Right lobe of liver (tissue), 6 donors: ENCODE results near the gene PTPRN2. TPM values are rescaled to one million over a fixed set of nuclear protein-coding genes. Genes with fewer than 3 reads are reported as not detected.

Source experiments
- ATAC-seq, 4 donors: fragments of 200-7000 bp; cut with Tn5 transposase; one replicate each; pipeline ENCODE4 v1.9.1; 2020; ENCODE audit warnings: mild to moderate bottlenecking in 4 of 4, moderate library complexity in 4 of 4
- DNase-seq, 3 donors: peaks; one replicate each; pipeline ENCODE4 v3.0.0-alpha.2; 2020
- H3K27ac ChIP-seq, 3 donors: fragments of 200-600 bp; one replicate each; pipeline ENCODE4 v1.8.0; 2022
- H3K27me3 ChIP-seq, 2 donors: fragments of 200-600 bp; one replicate each; pipeline ENCODE4 v1.8.0; 2022
- H3K36me3 ChIP-seq, 4 donors: fragments of 200-600 bp; sonication (generic) in 1 of 4; one replicate each; pipeline versions ENCODE4 v1.5.1 to v1.8.0; 2017 to 2022; ENCODE audit warnings: control low read depth in 1 of 4
- H3K4me1 ChIP-seq, 4 donors: fragments of 200-600 bp; sonication (generic) in 1 of 4; one replicate each; pipeline versions ENCODE4 v1.5.1 to v1.8.0; 2017 to 2022; ENCODE audit warnings: control low read depth in 1 of 4
- H3K4me3 ChIP-seq, 3 donors: fragments of 200-600 bp; one replicate each; pipeline ENCODE4 v1.8.0; 2022
- H3K9me3 ChIP-seq, 4 donors: fragments of 200-600 bp; sonication (generic) in 1 of 4; one replicate each; pipeline versions ENCODE4 v1.5.1 to v1.8.0; 2017 to 2022; ENCODE audit warnings: control low read depth in 1 of 4
- CTCF ChIP-seq, 4 donors: fragments of 200-600 bp in 3 of 4; fragments of 450-650 bp in 1 of 4; IDR thresholded peaks; one replicate each; pipeline versions ENCODE4 v1.5.1 to v1.8.0; 2016 to 2022; ENCODE audit warnings: antibody characterized with exemption in 4 of 4, mild to moderate bottlenecking in 2 of 4
- POLR2A ChIP-seq: fragments of 450-650 bp; IDR thresholded peaks from one replicate; pipeline ENCODE4 v1.6.1; 2017; ENCODE audit warnings: antibody characterized with exemption, mild to moderate bottlenecking
- WGBS: methylation state at CpG from one replicate; pipeline ENCODE4 v1.1.6; 2018; ENCODE audit warnings: low coverage, low lambda C conversion rate; ENCODE audit not compliant: insufficient coverage; ENCODE audit errors: missing lambda C conversion rate; 5-methylcytosine and 5-hydroxymethylcytosine counted together
- intact Hi-C, 2 donors: fragments of 100-400 bp; cut with DNase I; formaldehyde crosslinking; loops; one replicate each; pipeline versions ENCODE4 v1.11.2 to v1.14.1; 2022
- total RNA-seq, 6 experiments: library from RNA; depleted of rRNA in 2 of 6; stranded (reverse); fragments of >200 nt in 2 of 6; fragmentation: NEBNext Ultra II Directional in 3 of 6; extraction: Animal tissue kit (Norgen Biotek cat#: 25700) in 3 of 6; gene quantifications; one replicate each; pipeline versions ENCODE4 v1.1.0 to v1.2.4, GENCODE V29; 2016 to 2023
- donor health status: DM: no; HTN: yes; CAD: no.
- donor health status: DM: no; HTN: no; CAD: no.
- donor health status: DM: no; HTN: no; CAD: no.
- donor health status: DM: no; HTN: yes; CAD: no.
- donor health status: DM: no; HTN: yes; CAD: no.

PTPRN2 gene
- total RNA-seq, 6 experiments from 2014 or later = 0.15 to 0.87 (median 0.67) TPM

- DNase-seq (no peak), ATAC-seq (no peak)
- Histone ChIP-seq H3K36me3 (no peaks in the 10 kb centered on the region), H3K4me1 (no peaks in the 10 kb centered on the region), H3K27me3 (no peaks in the 10 kb centered on the region), H3K9me3 (no peaks in the 10 kb centered on the region), H3K4me3 (no peak overlapping the region), H3K27ac (no peak overlapping the region)
- no peak for TF ChIP-seq POLR2A
- intact Hi-C loops = no loop called here
- WGBS = 52% methylated on average over 4 of the region's 5 CpGs
Observed at GRCh38 chr7:157932498-157933218, 655.0 kb downstream of the PTPRN2 start.

DNA sequence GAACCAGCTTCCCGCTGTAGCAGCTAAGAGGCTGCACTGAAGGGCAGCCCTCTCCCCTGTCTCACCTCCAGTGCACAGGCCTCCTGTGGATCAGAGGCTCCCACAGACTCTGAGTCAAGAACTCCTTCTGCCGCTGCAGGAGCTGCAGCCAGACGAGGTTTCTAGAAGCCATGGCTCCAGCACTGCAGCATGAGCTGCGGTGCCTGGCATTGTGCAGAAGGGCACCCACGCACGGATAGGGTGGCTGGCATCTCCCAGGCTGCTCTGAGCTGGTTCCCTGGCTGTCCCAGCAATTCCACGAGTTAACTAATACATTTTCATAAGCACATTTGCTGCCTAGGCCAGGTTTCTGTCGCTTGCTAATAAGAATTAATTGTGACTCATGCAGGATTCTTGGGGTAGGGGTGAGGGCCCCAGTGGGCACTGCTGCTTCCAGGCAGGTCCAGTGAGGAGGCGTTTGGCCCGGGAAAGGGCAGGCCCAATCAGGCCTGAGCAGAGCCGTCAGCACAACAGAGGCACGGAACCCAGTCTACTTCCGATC, 656.6 kb downstream of the PTPRN2 start:
- intact Hi-C loops = no loop called here
- WGBS = 49% methylated on average over 12 of the region's 13 CpGs
- H3K27me3 ChIP-seq = no peaks in the 10 kb centered on the region
- H3K9me3 ChIP-seq = no peaks in the 10 kb centered on the region
- TF ChIP-seq CTCF (IDR thresholded peaks at IDR 0.05) = no peak
- no peak for TF ChIP-seq POLR2A
- no peak overlapping the region for H3K27ac ChIP-seq
- H3K36me3 ChIP-seq = no peaks in the 10 kb centered on the region
- H3K4me1 ChIP-seq = no peaks in the 10 kb centered on the region
- ATAC-seq = no peak
- no peak for DNase-seq
- no peak overlapping the region for H3K4me3 ChIP-seq

- intact Hi-C loops = no loop called here
- no peak for DNase-seq
Observed at GRCh38 chr7:157930441-157930840, 657.2 kb downstream of the PTPRN2 start.

DNA sequence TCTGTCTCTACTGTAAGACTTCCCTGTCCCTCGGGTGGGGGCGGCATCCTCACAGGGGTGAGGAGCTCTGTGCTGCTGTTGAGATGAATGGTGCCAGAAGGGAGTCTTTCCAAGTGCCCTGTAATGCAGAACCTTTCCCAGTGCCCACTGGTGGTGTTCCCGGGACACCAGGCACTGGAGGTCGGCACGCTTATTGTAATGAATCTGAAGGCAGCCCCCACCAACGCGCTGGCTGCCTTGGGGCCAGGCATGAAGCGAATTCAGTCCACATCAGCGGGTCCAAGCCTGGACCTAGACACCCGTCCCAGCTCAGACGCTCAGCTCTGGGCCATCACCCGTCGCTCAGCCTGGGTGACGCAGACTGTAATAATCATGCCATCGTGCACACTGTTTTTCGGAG, 658.0 kb downstream of the PTPRN2 start:
- Histone ChIP-seq H3K36me3 (no peaks in the 10 kb centered on the region), H3K9me3 (no peaks in the 10 kb centered on the region), H3K4me3 (no peak overlapping the region), H3K27ac (no peak overlapping the region), H3K4me1 (no peaks in the 10 kb centered on the region), H3K27me3 (no peaks in the 10 kb centered on the region)
- 62% methylated on average over 6 of the region's 16 CpGs for WGBS
- no peak for TF ChIP-seq CTCF (IDR thresholded peaks at IDR 0.05)
- TF ChIP-seq POLR2A = no peak
- intact Hi-C loops = no loop called here
- no peak for ATAC-seq
- no peak for DNase-seq

More at GRCh38 chr7:157930441-157930840, 657.2 kb downstream of the PTPRN2 start:
- Histone ChIP-seq H3K27me3 (no peaks in the 10 kb centered on the region), H3K27ac (no peak overlapping the region), H3K9me3 (no peaks in the 10 kb centered on the region), H3K36me3 (no peaks in the 10 kb centered on the region), H3K4me1 (no peaks in the 10 kb centered on the region), H3K4me3 (no peak overlapping the region)
- TF ChIP-seq POLR2A = no peak
- WGBS = 13% methylated on average over 2 of the region's 6 CpGs
- no peak for ATAC-seq

DNA sequence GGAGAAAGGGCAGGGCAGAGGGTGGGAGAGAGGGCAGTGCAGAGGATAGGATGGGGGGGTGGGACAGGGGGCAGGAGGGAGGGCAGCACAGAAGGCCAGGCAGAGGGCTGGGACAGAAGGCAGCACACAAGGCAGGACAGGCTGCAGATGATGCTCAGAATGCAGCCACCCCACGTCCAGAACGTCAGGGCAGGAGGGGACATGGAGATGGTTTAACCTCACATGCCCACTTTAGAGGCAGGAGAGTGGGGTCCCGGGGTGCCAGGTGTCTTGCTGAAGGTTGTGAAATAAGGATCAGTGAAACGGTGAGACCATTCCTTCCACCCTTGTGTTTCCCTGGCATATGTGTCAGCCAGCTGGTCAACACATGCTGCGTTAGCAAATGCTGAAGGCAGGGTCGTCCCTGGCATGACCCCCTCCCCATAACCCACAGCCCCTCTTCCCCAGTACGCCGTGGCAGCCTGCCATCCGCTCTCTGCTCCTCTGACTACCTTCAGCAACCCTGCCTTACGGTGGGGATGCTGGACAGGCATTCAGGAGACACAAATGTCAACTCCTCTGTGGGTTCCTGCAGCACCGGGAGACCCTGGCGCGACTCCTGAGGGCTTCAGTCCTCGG, 658.7 kb downstream of the PTPRN2 start:
- Histone ChIP-seq H3K4me3 (no peak overlapping the region), H3K4me1 (no peaks in the 10 kb centered on the region), H3K27ac (no peak overlapping the region), H3K9me3 (no peaks in the 10 kb centered on the region), H3K27me3 (no peaks in the 10 kb centered on the region), H3K36me3 (no peaks in the 10 kb centered on the region)
- DNase-seq (no peak), ATAC-seq (no peak)
- WGBS = 27% methylated on average over 4 of the region's 14 CpGs
- intact Hi-C loops = no loop called here
- TF ChIP-seq POLR2A = no peak
- no peak for TF ChIP-seq CTCF (IDR thresholded peaks at IDR 0.05)
